GM06990 (cell line): ENCODE data around the gene SEPHS1.

Experiments
- DNase-seq: peaks from one replicate; pipeline ENCODE4 v3.0.0-alpha.2; 2011; ENCODE audit not compliant: insufficient read length; ENCODE audit errors: extremely low read depth
- H3K27me3 ChIP-seq: replicated peaks from 2 replicates; pipeline ENCODE4 v1.6.0; 2011; ENCODE audit warnings: low read length; ENCODE audit not compliant: control insufficient read depth, insufficient read depth
- H3K36me3 ChIP-seq: 2 replicates; pipeline ENCODE4 v1.5.1; 2011; ENCODE audit warnings: low read length; ENCODE audit not compliant: control insufficient read depth, insufficient read depth
- H3K4me3 ChIP-seq: replicated peaks from 2 replicates; pipeline ENCODE4 v1.5.1; 2011; ENCODE audit warnings: low read depth, mild to moderate bottlenecking, control low read depth, low read length
- TF ChIP-seq, protein P1 (sequence below): IDR thresholded peaks from 2 replicates; pipeline ENCODE4 v1.5.1; 2011; ENCODE audit warnings: low read length, control low read depth, mild to moderate bottlenecking, inconsistent platforms; ENCODE audit not compliant: insufficient read depth, poor library complexity, severe bottlenecking

The SEPHS1 gene

DNA sequence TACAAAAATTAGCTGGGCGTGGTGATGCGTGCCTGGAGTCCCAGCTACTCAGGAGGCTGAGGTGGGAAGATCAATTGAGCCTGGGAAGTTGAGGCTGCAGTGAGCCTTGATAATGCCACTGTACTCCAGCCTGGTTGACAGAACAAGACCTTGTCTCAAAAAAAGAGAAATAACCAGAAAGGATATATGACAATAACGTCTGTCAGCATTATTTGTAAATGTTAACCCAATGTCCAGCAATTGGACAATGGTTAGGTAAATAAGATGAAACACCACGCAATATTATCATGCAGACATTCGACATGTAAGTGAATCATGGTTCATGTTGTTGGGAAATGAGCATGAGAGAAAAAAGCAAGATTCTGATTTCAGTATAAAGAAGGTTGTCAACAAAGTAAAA, 44.6 kb upstream of the SEPHS1 start:
- TF ChIP-seq, protein P1, sequence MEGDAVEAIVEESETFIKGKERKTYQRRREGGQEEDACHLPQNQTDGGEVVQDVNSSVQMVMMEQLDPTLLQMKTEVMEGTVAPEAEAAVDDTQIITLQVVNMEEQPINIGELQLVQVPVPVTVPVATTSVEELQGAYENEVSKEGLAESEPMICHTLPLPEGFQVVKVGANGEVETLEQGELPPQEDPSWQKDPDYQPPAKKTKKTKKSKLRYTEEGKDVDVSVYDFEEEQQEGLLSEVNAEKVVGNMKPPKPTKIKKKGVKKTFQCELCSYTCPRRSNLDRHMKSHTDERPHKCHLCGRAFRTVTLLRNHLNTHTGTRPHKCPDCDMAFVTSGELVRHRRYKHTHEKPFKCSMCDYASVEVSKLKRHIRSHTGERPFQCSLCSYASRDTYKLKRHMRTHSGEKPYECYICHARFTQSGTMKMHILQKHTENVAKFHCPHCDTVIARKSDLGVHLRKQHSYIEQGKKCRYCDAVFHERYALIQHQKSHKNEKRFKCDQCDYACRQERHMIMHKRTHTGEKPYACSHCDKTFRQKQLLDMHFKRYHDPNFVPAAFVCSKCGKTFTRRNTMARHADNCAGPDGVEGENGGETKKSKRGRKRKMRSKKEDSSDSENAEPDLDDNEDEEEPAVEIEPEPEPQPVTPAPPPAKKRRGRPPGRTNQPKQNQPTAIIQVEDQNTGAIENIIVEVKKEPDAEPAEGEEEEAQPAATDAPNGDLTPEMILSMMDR = no peak

DNA sequence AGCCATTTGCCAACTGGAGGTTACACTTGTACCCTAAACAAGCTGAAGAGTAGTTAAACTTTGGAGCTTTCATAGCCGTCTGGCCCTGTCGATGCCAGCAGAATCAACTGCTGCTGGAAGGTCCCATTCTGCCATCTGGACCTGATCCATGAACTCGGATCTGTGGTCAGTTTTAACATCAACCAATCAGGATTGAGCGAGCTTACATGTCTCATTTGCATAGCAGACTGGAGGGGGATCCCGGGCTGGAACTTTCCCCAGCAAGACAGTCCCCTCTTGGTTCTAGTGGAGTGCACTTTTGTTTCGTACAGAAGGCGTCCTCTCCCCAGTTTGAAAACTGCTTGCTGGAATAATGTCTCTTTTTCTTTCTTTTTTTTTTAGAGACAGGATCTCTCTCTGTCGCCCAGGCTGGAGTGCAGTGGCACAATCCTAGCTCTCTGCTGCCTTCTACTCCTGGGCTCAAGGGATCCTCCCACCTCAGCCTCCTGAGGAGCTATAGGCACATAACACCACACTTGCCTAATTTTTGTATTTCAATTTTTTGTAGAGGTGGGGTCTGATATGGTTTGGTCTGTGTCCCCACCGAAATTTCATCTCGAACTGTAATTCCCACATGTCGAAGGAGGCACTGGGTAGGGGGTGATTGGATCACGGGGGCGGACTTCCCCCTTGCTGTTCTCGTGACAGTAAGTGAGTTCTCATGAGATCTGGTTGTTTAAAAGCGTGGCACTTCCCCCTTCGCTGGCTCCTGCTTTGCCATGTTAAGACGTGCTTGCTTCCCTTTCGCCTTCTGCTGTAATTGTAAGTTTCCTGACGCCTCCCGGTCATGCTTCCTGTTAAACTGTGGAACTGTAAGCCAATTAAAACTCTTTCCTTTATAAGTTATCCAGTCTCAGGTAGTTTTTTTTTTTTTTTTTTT, 42.8 kb upstream of the SEPHS1 start:
- peak; percentile 11 for DNase-seq
- H3K36me3 ChIP-seq = no peaks in the 10 kb centered on the region

More for the DNA sequence above, 44.6 kb upstream of the SEPHS1 start:
- Histone ChIP-seq H3K4me3 (no peak overlapping the region), H3K27me3 (no peaks in the 10 kb centered on the region), H3K36me3 (no peaks in the 10 kb centered on the region)
- no peak for DNase-seq

DNA sequence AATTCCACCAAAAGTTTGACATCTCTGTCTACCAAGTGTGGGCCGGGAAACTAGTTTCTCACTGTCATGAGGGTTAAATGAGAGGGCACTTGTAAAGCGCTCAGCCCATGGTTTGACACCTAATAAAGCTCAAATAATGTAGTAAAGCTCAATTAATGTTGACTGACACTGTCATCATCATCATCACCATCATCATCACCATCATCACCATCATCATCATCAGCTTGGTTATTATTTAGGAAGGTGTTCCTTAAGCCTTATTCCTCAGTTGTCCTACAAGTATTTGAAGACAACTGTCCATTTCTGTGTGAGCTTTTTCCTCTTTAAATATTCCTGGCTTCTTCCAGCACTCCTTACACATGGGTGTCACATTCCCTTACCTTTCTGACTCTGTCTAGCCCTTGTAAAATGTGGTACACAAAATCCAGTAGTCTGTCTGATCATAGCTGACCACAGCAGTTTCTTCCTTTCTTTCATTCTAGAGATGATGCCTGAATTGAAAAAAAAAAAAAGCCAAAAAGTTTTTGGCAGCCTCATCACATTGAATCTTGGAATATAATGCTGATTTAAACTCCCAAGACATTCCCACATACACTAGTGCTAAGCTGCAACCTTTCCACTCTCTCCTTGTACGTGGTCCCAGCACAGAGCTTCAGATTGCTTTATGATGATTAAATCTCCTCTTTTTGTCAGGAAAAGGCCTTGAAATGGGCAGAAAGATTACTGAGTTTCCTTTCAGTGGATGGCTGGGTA, 40.6 kb upstream of the SEPHS1 start:
- Histone ChIP-seq H3K27me3 (no peaks in the 10 kb centered on the region; the same call in 1 of the 2 replicates), H3K36me3 (no peaks in the 10 kb centered on the region), H3K4me3 (no peak overlapping the region)
- no peak for DNase-seq
- TF ChIP-seq, protein P1 = no peak

More for the DNA sequence above, 42.8 kb upstream of the SEPHS1 start:
- no peak overlapping the region for H3K4me3 ChIP-seq
- H3K27me3 ChIP-seq = no peaks in the 10 kb centered on the region
- TF ChIP-seq, protein P1 = no peak

DNA sequence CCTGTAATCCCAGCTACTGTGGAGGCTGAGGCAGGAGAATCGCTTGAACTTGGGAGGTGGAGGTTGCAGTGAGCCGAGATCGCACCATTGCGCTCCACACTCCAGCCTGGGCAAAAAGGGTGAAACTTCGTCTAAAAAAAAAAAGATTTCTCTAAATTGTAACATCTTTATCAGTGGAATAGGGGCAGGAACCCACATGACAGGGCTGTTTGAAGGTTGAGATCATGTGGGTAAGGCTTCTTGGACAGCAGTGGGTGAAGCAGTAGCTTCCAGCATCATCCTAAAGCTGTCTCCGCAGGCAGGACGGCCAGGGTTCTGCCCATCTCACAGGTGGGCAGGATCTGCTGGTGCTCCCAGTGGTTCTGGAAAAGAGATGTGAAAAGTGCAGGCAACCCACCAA, 37.9 kb upstream of the SEPHS1 start:
- Histone ChIP-seq H3K4me3 (no peak overlapping the region), H3K27me3 (peaks cover 2% of the 10 kb centered on the region), H3K36me3 (no peaks in the 10 kb centered on the region)
- no peak for DNase-seq
- TF ChIP-seq, protein P1 = no peak

DNA sequence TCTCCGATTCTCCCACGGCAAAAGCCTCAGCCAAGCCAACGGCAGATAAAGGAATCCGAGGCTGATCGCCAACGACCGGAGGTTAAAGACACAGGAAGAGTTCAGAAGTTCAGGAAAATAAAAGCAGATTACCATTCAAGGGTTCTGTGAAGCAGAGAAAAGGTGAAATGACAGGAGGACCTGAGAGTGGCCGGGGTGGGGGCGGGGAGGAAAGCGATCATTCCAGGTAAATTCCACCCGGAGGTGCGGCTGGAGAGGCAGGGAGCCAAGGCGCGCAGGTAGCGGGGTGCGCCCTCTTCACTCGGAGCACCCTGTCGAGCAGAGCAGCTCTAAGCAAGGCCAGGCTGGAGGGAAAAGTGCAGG, 35.3 kb upstream of the SEPHS1 start:
- Histone ChIP-seq H3K27me3 (peaks cover 2% of the 10 kb centered on the region), H3K4me3 (no peak overlapping the region), H3K36me3 (no peaks in the 10 kb centered on the region)
- no peak for DNase-seq
- TF ChIP-seq, protein P1 = no peak
